ENCODE measurements around the gene ARL11.

Gene ARL11

GRCh38 chr13:49615836-49616675, 12.3 kb upstream of the ARL11 start:
- no peak for DNase-seq (ENCODE audit: low read depth in 2 of 2)

GRCh38 chr13:49616676-49617065, 11.6 kb upstream of the ARL11 start:
- no peak for DNase-seq (ENCODE audit: low read depth in 2 of 2)

- DNase-seq (ENCODE audit: low read depth in 2 of 2): no peak
Measured at GRCh38 chr13:49620170-49620621, 8.1 kb upstream of the ARL11 start.

- DNase-seq (ENCODE audit: low read depth in 2 of 2): no peak
Measured at GRCh38 chr13:49622174-49622946, 5.9 kb upstream of the ARL11 start.

- no peak for DNase-seq (ENCODE audit: low read depth in 2 of 2)
Measured at GRCh38 chr13:49624229-49624628, 4.1 kb upstream of the ARL11 start.

GRCh38 chr13:49625392-49626079, 2.8 kb upstream of the ARL11 start:
- no peak for DNase-seq (ENCODE audit: low read depth in 2 of 2)

- no peak for DNase-seq (ENCODE audit: low read depth in 2 of 2)
Measured at GRCh38 chr13:49629196-49629938, 1.1 kb downstream of the ARL11 start.

- no peak for DNase-seq (ENCODE audit: low read depth in 2 of 2)
Measured at GRCh38 chr13:49629947-49630346, 1.6 kb downstream of the ARL11 start.

GRCh38 chr13:49630580-49630979, 2.3 kb downstream of the ARL11 start:
- DNase-seq (ENCODE audit: low read depth in 2 of 2): no peak

GRCh38 chr13:49632156-49632555, 3.8 kb downstream of the ARL11 start:
- no peak for DNase-seq (ENCODE audit: low read depth in 2 of 2)

- DNase-seq (ENCODE audit: low read depth in 2 of 2): no peak
Measured at GRCh38 chr13:49633710-49634109, 5.4 kb downstream of the ARL11 start.

GRCh38 chr13:49635599-49636433, 7.5 kb downstream of the ARL11 start:
- DNase-seq (ENCODE audit: low read depth in 2 of 2): no peak

- DNase-seq (ENCODE audit: low read depth in 2 of 2): no peak
Measured at GRCh38 chr13:49636705-49637104, 8.4 kb downstream of the ARL11 start.

- no peak for DNase-seq (ENCODE audit: low read depth in 2 of 2)
Measured at GRCh38 chr13:49638030-49638743, 9.9 kb downstream of the ARL11 start.

- DNase-seq (ENCODE audit: low read depth in 2 of 2): no peak
Measured at GRCh38 chr13:49638744-49639072, 10.4 kb downstream of the ARL11 start.

- DNase-seq (ENCODE audit: low read depth in 2 of 2): no peak
Measured at GRCh38 chr13:49641801-49642291, 13.5 kb downstream of the ARL11 start.

GRCh38 chr13:49643035-49643646, 14.8 kb downstream of the ARL11 start:
- DNase-seq (ENCODE audit: low read depth in 2 of 2): no peak

GRCh38 chr13:49645451-49645850, 17.1 kb downstream of the ARL11 start:
- no peak for DNase-seq (ENCODE audit: low read depth in 2 of 2)

GRCh38 chr13:49646688-49647087, 18.4 kb downstream of the ARL11 start:
- no peak for DNase-seq (ENCODE audit: low read depth in 2 of 2)

Data from stimulated activated CD8-positive, alpha-beta memory T cell treated with anti-CD3 and anti-CD28 coated beads, Interleukin-15, amount 100 ng/mL, for 48 hours (primary cell).